ENCODE measurements around the gene CUL2.

DNA sequence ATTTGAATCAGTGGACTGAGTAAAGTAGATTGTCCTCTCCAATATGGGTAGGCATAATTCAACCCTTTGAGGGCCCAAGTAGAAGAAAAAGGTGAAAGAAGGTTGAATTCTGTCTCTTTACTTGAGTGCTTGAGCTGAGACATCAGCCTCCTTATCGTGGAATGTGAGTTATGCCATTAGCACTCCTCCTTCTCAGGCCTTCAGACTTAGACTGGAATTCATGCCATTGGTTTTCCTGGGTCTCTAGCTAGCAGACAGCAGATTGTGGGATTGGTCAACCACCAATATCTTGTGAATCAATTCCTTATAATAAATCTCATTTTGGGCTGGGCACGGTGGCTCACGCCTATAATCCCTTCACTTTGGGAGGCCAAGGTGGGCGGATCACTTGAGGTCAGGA, 89.2 kb downstream of the CUL2 start:
- no peak for TF ChIP-seq SREBF1 (IDR thresholded peaks at IDR 0.05; ENCODE audit: low read length)
- no peak for TF ChIP-seq POLR2A (IDR thresholded peaks at IDR 0.05; ENCODE audit: low read depth, low read length)
- TF ChIP-seq CBX3 (IDR thresholded peaks at IDR 0.05; ENCODE audit: borderline replicate concordance, low read depth), result no peak
- TF ChIP-seq FOS (IDR thresholded peaks at IDR 0.05; ENCODE audit: borderline replicate concordance, extremely low read depth, insufficient read length), result no peak
- TF ChIP-seq GABPA (IDR thresholded peaks at IDR 0.05; ENCODE audit: low read depth), result no peak
- TF ChIP-seq, protein P1, sequence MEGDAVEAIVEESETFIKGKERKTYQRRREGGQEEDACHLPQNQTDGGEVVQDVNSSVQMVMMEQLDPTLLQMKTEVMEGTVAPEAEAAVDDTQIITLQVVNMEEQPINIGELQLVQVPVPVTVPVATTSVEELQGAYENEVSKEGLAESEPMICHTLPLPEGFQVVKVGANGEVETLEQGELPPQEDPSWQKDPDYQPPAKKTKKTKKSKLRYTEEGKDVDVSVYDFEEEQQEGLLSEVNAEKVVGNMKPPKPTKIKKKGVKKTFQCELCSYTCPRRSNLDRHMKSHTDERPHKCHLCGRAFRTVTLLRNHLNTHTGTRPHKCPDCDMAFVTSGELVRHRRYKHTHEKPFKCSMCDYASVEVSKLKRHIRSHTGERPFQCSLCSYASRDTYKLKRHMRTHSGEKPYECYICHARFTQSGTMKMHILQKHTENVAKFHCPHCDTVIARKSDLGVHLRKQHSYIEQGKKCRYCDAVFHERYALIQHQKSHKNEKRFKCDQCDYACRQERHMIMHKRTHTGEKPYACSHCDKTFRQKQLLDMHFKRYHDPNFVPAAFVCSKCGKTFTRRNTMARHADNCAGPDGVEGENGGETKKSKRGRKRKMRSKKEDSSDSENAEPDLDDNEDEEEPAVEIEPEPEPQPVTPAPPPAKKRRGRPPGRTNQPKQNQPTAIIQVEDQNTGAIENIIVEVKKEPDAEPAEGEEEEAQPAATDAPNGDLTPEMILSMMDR (IDR thresholded peaks at IDR 0.05 in 2 of 3, conservative IDR thresholded peaks at IDR 0.05 in 1 of 3; ENCODE audit: control insufficient read depth in 2 of 3, extremely low read depth in 1 of 3, insufficient read depth in 1 of 3, low read depth in 3 of 3, low read length in 3 of 3), result no peak
- TF ChIP-seq NFXL1 (IDR thresholded peaks at IDR 0.05; ENCODE audit: borderline replicate concordance), result no peak
- TF ChIP-seq NFIC (IDR thresholded peaks at IDR 0.05; ENCODE audit: low read depth, low read length), result no peak
- no peak for TF ChIP-seq MEF2A (IDR thresholded peaks at IDR 0.05; ENCODE audit: insufficient read depth, low read depth, low read length)
- TF ChIP-seq, protein P2, sequence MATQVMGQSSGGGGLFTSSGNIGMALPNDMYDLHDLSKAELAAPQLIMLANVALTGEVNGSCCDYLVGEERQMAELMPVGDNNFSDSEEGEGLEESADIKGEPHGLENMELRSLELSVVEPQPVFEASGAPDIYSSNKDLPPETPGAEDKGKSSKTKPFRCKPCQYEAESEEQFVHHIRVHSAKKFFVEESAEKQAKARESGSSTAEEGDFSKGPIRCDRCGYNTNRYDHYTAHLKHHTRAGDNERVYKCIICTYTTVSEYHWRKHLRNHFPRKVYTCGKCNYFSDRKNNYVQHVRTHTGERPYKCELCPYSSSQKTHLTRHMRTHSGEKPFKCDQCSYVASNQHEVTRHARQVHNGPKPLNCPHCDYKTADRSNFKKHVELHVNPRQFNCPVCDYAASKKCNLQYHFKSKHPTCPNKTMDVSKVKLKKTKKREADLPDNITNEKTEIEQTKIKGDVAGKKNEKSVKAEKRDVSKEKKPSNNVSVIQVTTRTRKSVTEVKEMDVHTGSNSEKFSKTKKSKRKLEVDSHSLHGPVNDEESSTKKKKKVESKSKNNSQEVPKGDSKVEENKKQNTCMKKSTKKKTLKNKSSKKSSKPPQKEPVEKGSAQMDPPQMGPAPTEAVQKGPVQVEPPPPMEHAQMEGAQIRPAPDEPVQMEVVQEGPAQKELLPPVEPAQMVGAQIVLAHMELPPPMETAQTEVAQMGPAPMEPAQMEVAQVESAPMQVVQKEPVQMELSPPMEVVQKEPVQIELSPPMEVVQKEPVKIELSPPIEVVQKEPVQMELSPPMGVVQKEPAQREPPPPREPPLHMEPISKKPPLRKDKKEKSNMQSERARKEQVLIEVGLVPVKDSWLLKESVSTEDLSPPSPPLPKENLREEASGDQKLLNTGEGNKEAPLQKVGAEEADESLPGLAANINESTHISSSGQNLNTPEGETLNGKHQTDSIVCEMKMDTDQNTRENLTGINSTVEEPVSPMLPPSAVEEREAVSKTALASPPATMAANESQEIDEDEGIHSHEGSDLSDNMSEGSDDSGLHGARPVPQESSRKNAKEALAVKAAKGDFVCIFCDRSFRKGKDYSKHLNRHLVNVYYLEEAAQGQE (IDR thresholded peaks at IDR 0.05; ENCODE audit: low read depth, low read length), result no peak
- TF ChIP-seq CHD1 (IDR thresholded peaks at IDR 0.05; ENCODE audit: low read depth, low read length), result no peak

All from GM12878 (cell line).